ENCODE results near the gene ADAMTS2. TPM values are rescaled to one million over a fixed set of nuclear protein-coding genes. Genes with fewer than 3 reads are reported as not detected.

ADAMTS2 gene
- total RNA-seq, 1 experiment from 2014 or later = 3.9 TPM

- H3K4me1 ChIP-seq (ENCODE audit: control insufficient read depth in 1 of 2, insufficient read depth in 2 of 2, low read length in 2 of 2) = peaks cover 0 to 3% of the 10 kb centered on the region in 2 experiments; a peak in 1 of 4 replicates
- H3K36me3 ChIP-seq (ENCODE audit: control insufficient read depth in 1 of 2, insufficient read depth in 2 of 2, low read length in 2 of 2) = no peaks in the 10 kb centered on the region
- no peaks in the 10 kb centered on the region for H3K79me2 ChIP-seq (ENCODE audit: insufficient read depth, low read length)
- ChIA-PET POLR2A (no interaction called here), RAD21 (ENCODE audit: low non-redundant PET in 1 of 2, low total read pairs in 2 of 2, uncharacterized antibody in 2 of 2, unreplicated experiment in 2 of 2) (no interaction called here), CTCF (no interaction called here)
- H3K4me3 ChIP-seq (replicated peaks in 1 of 2; ENCODE audit: low read depth in 1 of 2, low read length in 2 of 2) = no peak overlapping the region
- no peak overlapping the region for H2AFZ ChIP-seq (ENCODE audit: low read depth, low read length, poor library complexity, severe bottlenecking)
- H3K9me3 ChIP-seq (ENCODE audit: control insufficient read depth in 1 of 2, insufficient read depth in 1 of 2, low read depth in 1 of 2, low read length in 2 of 2) = no peaks in the 10 kb centered on the region
- TF ChIP-seq POLR2AphosphoS5 (IDR thresholded peaks at IDR 0.05; ENCODE audit: low read depth, low read length) (no peak), SIN3A (IDR thresholded peaks at IDR 0.05; ENCODE audit: low read depth) (no peak), ELF1 (IDR thresholded peaks at IDR 0.05; ENCODE audit: borderline replicate concordance, low read depth) (no peak), JUND (IDR thresholded peaks at IDR 0.05) (no peak), CTCF (IDR thresholded peaks at IDR 0.05 in 2 of 3, conservative IDR thresholded peaks at IDR 0.05 in 1 of 3; ENCODE audit: borderline replicate concordance in 1 of 3, insufficient read depth in 1 of 3, low read depth in 2 of 3, low read length in 2 of 3) (no peak), RAD21 (IDR thresholded peaks at IDR 0.05; ENCODE audit: low read depth) (no peak), CBX3 (IDR thresholded peaks at IDR 0.05; ENCODE audit: low read depth) (no peak), ZFX (IDR thresholded peaks at IDR 0.05) (no peak), ZNF274 (IDR thresholded peaks at IDR 0.05; ENCODE audit: low read depth, low read length) (no peak), EZH2phosphoT487 (IDR thresholded peaks at IDR 0.05; ENCODE audit: borderline replicate concordance) (no peak), YY1 (IDR thresholded peaks at IDR 0.05; ENCODE audit: extremely low read depth, insufficient replicate concordance, low read depth, low read length) (no peak), EGR1 (IDR thresholded peaks at IDR 0.05; ENCODE audit: low read depth) (no peak), POLR2A (IDR thresholded peaks at IDR 0.05; ENCODE audit: borderline replicate concordance, extremely low read depth, insufficient read depth, insufficient read length) (no peak), CEBPB (IDR thresholded peaks at IDR 0.05; ENCODE audit: low read depth) (no peak), TCF7L2 (IDR thresholded peaks at IDR 0.05; ENCODE audit: borderline replicate concordance, extremely low read depth, insufficient read depth, insufficient read length) (no peak), FOSL1 (IDR thresholded peaks at IDR 0.05; ENCODE audit: low read depth) (no peak), ZBTB33 (IDR thresholded peaks at IDR 0.05; ENCODE audit: extremely low read depth, insufficient replicate concordance, low read length) (no peak), MAX (IDR thresholded peaks at IDR 0.05) (no peak), SP1 (IDR thresholded peaks at IDR 0.05; ENCODE audit: low read depth) (no peak)
- TF ChIP-seq, protein P1, sequence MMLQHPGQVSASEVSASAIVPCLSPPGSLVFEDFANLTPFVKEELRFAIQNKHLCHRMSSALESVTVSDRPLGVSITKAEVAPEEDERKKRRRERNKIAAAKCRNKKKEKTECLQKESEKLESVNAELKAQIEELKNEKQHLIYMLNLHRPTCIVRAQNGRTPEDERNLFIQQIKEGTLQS (IDR thresholded peaks at IDR 0.05) = no peak
- intact Hi-C loops (cut with micrococcal nuclease) = no loop called here
- no TSS peak for BruUV-seq (replicated peaks)
- no peak overlapping the region for H3K27ac ChIP-seq (ENCODE audit: low read depth, low read length)
- no peaks in the 10 kb centered on the region; the same call in 1 of the 2 replicates for H3K27me3 ChIP-seq (ENCODE audit: insufficient read depth, low read length)
- H3K9me2 ChIP-seq (ENCODE audit: insufficient read depth) = no peaks in the 10 kb centered on the region
- no peaks in the 10 kb centered on the region for H4K20me1 ChIP-seq (ENCODE audit: insufficient read depth)
- DNase-seq (ENCODE audit: low read depth, low spot score) = no peak
- H3K9ac ChIP-seq (ENCODE audit: low read length) = no peak overlapping the region
- ATAC-seq = no peak
- no peak overlapping the region for H3K4me2 ChIP-seq (ENCODE audit: low read length)
These were observed 2.3 kb upstream of the ADAMTS2 start for GRCh38 chr5:179347581-179347980.

Measured in HCT116 (cell line).